HepG2 (cell line): Measurements from ENCODE around the gene MRPL20. TPM values are rescaled to one million over a fixed set of nuclear protein-coding genes. Genes with fewer than 3 reads are reported as not detected.

Source experiments
- ASH2L ChIP-seq: fragments of 300-600, 200-600 bp; sonication (generic); IDR thresholded peaks from 2 replicates; pipeline ENCODE4 v1.7.0; 2017; ENCODE audit warnings: low read depth, mild to moderate bottlenecking, moderate library complexity, mixed read lengths, low read length; ENCODE audit not compliant: insufficient read length
- CC2D1A ChIP-seq: sonication (generic); formaldehyde crosslinking; IDR thresholded peaks from 2 replicates; pipeline ENCODE4 v1.8.1; 2023; ENCODE audit warnings: mild to moderate bottlenecking, missing genetic modification reagents
- GABPA ChIP-seq, 2 experiments: IDR thresholded peaks; 2 replicates each; pipeline ENCODE4 v1.6.1; 2011 to 2016; ENCODE audit warnings: low read depth in 2 of 2, low read length in 1 of 2, missing biosample characterization in 1 of 2, missing genetic modification characterization in 1 of 2
- GTF3A ChIP-seq: sonication (generic); formaldehyde crosslinking; conservative IDR thresholded peaks from 2 replicates; pipeline ENCODE4 v1.4.0; 2020; ENCODE audit warnings: mild to moderate bottlenecking, missing genetic modification reagents
- HDAC2 ChIP-seq: sonication (generic); formaldehyde crosslinking; IDR thresholded peaks from 2 replicates; pipeline ENCODE4 v1.4.0; 2020; ENCODE audit warnings: missing genetic modification reagents
- HOXA3 ChIP-seq: sonication (generic); formaldehyde crosslinking; IDR thresholded peaks from 2 replicates; pipeline ENCODE4 v1.5.0; 2020; ENCODE audit warnings: missing genetic modification reagents
- KDM5B ChIP-seq: sonication (generic); formaldehyde crosslinking; IDR thresholded peaks from 2 replicates; pipeline ENCODE4 v1.4.0; 2020; ENCODE audit warnings: missing genetic modification reagents, mild to moderate bottlenecking, borderline replicate concordance
- NFKBIZ ChIP-seq: IDR thresholded peaks from 2 replicates; pipeline ENCODE4 v1.6.1; 2018; ENCODE audit warnings: missing genetic modification reagents, missing compliant biosample characterization
- PITX1 ChIP-seq: sonication (generic); formaldehyde crosslinking; IDR thresholded peaks from 2 replicates; pipeline ENCODE4 v1.5.1; 2020; ENCODE audit warnings: mild to moderate bottlenecking, missing genetic modification reagents
- PRDM4 ChIP-seq: sonication (generic); formaldehyde crosslinking; IDR thresholded peaks from 2 replicates; pipeline ENCODE4 v1.9.0; 2021; ENCODE audit warnings: missing genetic modification reagents, borderline replicate concordance
- SNAPC4 ChIP-seq: sonication (generic); formaldehyde crosslinking; IDR thresholded peaks from 2 replicates; pipeline ENCODE4 v1.4.0; 2020; ENCODE audit warnings: mild to moderate bottlenecking, missing genetic modification reagents
- TAF15 ChIP-seq: fragments of 200-400 bp; formaldehyde crosslinking; IDR thresholded peaks from one replicate; pipeline ENCODE4 v1.6.1; 2018; ENCODE audit warnings: mild to moderate bottlenecking, low read depth, low read length; ENCODE audit not compliant: poor library complexity, severe bottlenecking
- TEAD2 ChIP-seq: sonication (generic); formaldehyde crosslinking; IDR thresholded peaks from 2 replicates; pipeline ENCODE4 v1.9.0; 2021; ENCODE audit warnings: missing genetic modification reagents
- ZNF703 ChIP-seq: sonication (generic); formaldehyde crosslinking; IDR thresholded peaks from 2 replicates; pipeline ENCODE4 v1.5.1; 2020; ENCODE audit warnings: missing genetic modification reagents, mild to moderate bottlenecking, moderate library complexity, borderline replicate concordance
- ZNF773 ChIP-seq: sonication (generic); formaldehyde crosslinking; IDR thresholded peaks from 2 replicates; pipeline ENCODE4 v1.4.0; 2020; ENCODE audit warnings: missing genetic modification reagents, borderline replicate concordance
- polyA plus RNA-seq, 8 experiments: library from polyadenylated mRNA; depleted of rRNA in 3 of 8; stranded (reverse) in 7 of 8; unstranded in 1 of 8; fragments of >200 nt; fragmentation: Illumina TruSeq in 4 of 8; extraction: Trizol in 4 of 8; gene quantifications; 2 replicates each; pipeline versions ENCODE4 v1.2.1 to v1.2.3, GENCODE V29; 2011 to 2016; ENCODE audit warnings: low read depth in 4 of 8, missing spikeins in 1 of 8, mixed read lengths in 1 of 8; ENCODE audit not compliant: insufficient read depth in 1 of 8
- total RNA-seq, 5 experiments: library from RNA; depleted of rRNA; stranded (reverse); fragments of >200 nt; fragmentation: Illumina TruSeq; extraction: Trizol; gene quantifications; 2 replicates each; pipeline ENCODE4 v1.2.3, GENCODE V29; 2016; ENCODE audit warnings: low read depth in 1 of 5
- TF ChIP-seq, protein P1 (sequence below): sonication (generic); formaldehyde crosslinking; IDR thresholded peaks from 2 replicates; pipeline ENCODE4 v1.8.1; 2023; ENCODE audit warnings: mild to moderate bottlenecking, missing genetic modification reagents
- TF ChIP-seq, protein P2 (sequence below): sonication (generic); formaldehyde crosslinking; IDR thresholded peaks from 2 replicates; pipeline ENCODE4 v1.4.0; 2020; ENCODE audit warnings: missing genetic modification reagents

The MRPL20 gene
- total and polyA plus RNA-seq, 2 of the 13 experiments (the other 11 are each of a cell fraction or from before 2014, with no cell fraction given) = 59.2 to 127 TPM

DNA sequence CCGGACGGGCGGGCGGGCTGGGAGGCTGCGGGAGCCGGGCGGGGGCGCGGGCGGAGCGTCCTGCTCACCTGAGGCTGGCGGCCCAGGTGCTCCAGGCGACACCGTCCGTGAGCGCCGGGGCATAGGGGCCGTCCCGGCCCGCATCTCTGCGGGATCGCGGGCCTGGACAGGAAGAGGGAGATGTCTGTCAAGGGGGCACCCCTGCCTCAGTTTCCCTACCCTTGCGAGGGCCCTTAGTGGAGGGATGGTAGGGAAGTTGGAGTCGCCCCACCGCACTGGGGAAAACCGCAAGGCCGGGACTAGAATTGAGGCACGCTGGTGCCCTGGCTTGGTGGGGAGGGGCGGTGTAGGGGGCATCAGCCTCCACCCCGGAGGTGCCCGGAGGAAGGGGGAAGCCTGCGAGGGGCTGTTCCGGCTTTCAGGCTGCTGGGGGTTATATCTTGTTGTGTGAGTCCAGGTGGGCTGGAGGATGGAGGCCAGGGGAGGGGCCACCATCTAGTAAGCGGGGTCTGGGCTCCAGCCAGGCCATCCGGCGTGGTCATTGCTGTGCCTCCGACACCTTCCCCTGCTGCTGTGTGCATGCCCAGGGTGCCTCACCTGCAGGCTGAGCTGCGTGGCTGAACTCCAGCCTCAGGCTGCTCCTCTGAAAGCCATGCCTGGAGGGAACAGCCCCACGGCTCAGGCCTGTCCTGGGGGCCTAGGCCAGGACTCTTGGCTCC, 29.0 kb upstream of the MRPL20 start (continued):
- TF ChIP-seq GABPA (IDR thresholded peaks at IDR 0.05; ENCODE audit: low read depth, low read length) (no peak), GABPA (CRISPR knock-in tag; IDR thresholded peaks at IDR 0.05; ENCODE audit: low read depth) (no peak), ZNF773 (CRISPR knock-in tag) (no peak), HDAC2 (0 out of 2 replicates have a peak, but pooled peaks have one; percentile 25), SNAPC4 (CRISPR knock-in tag) (no peak), CC2D1A (CRISPR knock-in tag) (no peak), GTF3A (CRISPR knock-in tag) (no peak), NFKBIZ (CRISPR knock-in tag) (no peak), PITX1 (CRISPR knock-in tag) (0 out of 2 replicates have a peak, but pooled peaks have one; percentile 17), ASH2L (no peak), TAF15 (no peak), TEAD2 (CRISPR knock-in tag) (no peak), ZNF703 (CRISPR knock-in tag) (no peak), KDM5B (peak; percentile 29; the same call in 1 of the 2 replicates), HOXA3 (peak; percentile 8; the same call in 1 of the 2 replicates), PRDM4 (CRISPR knock-in tag) (no peak)
- TF ChIP-seq, protein P1, sequence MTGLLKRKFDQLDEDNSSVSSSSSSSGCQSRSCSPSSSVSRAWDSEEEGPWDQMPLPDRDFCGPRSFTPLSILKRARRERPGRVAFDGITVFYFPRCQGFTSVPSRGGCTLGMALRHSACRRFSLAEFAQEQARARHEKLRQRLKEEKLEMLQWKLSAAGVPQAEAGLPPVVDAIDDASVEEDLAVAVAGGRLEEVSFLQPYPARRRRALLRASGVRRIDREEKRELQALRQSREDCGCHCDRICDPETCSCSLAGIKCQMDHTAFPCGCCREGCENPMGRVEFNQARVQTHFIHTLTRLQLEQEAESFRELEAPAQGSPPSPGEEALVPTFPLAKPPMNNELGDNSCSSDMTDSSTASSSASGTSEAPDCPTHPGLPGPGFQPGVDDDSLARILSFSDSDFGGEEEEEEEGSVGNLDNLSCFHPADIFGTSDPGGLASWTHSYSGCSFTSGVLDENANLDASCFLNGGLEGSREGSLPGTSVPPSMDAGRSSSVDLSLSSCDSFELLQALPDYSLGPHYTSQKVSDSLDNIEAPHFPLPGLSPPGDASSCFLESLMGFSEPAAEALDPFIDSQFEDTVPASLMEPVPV (CRISPR knock-in tag) = no peak
- TF ChIP-seq, protein P2, sequence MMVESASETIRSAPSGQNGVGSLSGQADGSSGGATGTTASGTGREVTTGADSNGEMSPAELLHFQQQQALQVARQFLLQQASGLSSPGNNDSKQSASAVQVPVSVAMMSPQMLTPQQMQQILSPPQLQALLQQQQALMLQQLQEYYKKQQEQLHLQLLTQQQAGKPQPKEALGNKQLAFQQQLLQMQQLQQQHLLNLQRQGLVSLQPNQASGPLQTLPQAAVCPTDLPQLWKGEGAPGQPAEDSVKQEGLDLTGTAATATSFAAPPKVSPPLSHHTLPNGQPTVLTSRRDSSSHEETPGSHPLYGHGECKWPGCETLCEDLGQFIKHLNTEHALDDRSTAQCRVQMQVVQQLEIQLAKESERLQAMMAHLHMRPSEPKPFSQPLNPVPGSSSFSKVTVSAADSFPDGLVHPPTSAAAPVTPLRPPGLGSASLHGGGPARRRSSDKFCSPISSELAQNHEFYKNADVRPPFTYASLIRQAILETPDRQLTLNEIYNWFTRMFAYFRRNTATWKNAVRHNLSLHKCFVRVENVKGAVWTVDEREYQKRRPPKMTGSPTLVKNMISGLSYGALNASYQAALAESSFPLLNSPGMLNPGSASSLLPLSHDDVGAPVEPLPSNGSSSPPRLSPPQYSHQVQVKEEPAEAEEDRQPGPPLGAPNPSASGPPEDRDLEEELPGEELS (CRISPR knock-in tag) = no peak
